T-cell (primary cell): ENCODE measurements around the gene FBXO47. TPM values are rescaled to one million over a fixed set of nuclear protein-coding genes. Genes with fewer than 3 reads are reported as not detected.
"Not testable (repeated sequence)": the region's sequence is repeated elsewhere in the genome, so short reads cannot be mapped to it uniquely, and the experiment has no call there.

Experiments used
- ATAC-seq, 4 experiments: fragments of 200-7000 bp in 3 of 4; fragments of 150-1000 bp in 1 of 4; cut with Tn5 transposase; replicated peaks in 1 of 4; 1 replicate in 3 of 4; 2 replicates in 1 of 4; pipeline ENCODE4 v1.10.0; 2021; ENCODE audit warnings: moderate library complexity in 3 of 4, mild to moderate bottlenecking in 2 of 4, moderate number of reproducible peaks in 1 of 4
- CTCF ChIA-PET, 2 donors: fragments of 300-600 bp; sonication (Branson Sonifier 250); formaldehyde crosslinking; loops; one replicate each; lab custom pipeline; 2022; ENCODE audit warnings: antibody characterized with exemption in 2 of 2; lab: Charles Lee
- POLR2A ChIA-PET, 2 donors: fragments of 300-600 bp; sonication (Branson Sonifier 250); formaldehyde crosslinking; loops; one replicate each; lab custom pipeline; 2022; ENCODE audit warnings: antibody characterized with exemption in 2 of 2; lab: Charles Lee
- DNase-seq, 35 experiments: peaks; one replicate each; pipeline versions ENCODE4 v3.0.0 to v3.0.0-alpha.2; 2013 to 2023
- H3K27ac ChIP-seq: one replicate; pipeline ENCODE4 v1.5.1; 2013; ENCODE audit warnings: low read length
- H3K27me3 ChIP-seq, 2 experiments: replicated peaks in 1 of 2; 1 replicate in 1 of 2; 2 replicates in 1 of 2; pipeline versions ENCODE4 v1.6.1 to v1.7.0; 2013; ENCODE audit warnings: low read length in 1 of 2, mixed read lengths in 1 of 2; ENCODE audit not compliant: control insufficient read depth in 2 of 2, insufficient read depth in 2 of 2; ENCODE audit errors: extremely low read depth in 1 of 2
- H3K36me3 ChIP-seq, 2 donors: 1 replicate in 1 of 2; 2 replicates in 1 of 2; pipeline versions ENCODE4 v1.6.1 to v1.7.0; 2013; ENCODE audit warnings: low read length in 1 of 2; ENCODE audit not compliant: control insufficient read depth in 2 of 2, insufficient read depth in 1 of 2; ENCODE audit errors: extremely low read depth in 1 of 2
- H3K4me1 ChIP-seq, 2 experiments: 1 replicate in 1 of 2; 2 replicates in 1 of 2; pipeline versions ENCODE4 v1.6.1 to v1.7.0; 2013; ENCODE audit warnings: low read length in 2 of 2, mixed read lengths in 1 of 2; ENCODE audit not compliant: insufficient read depth in 2 of 2, control insufficient read depth in 1 of 2; ENCODE audit errors: extremely low read depth in 1 of 2
- H3K4me3 ChIP-seq, 2 donors: 1 replicate in 1 of 2; 2 replicates in 1 of 2; pipeline versions ENCODE4 v1.5.1 to v1.7.0; 2013; ENCODE audit warnings: mild to moderate bottlenecking in 2 of 2, low read length in 1 of 2, moderate library complexity in 1 of 2; ENCODE audit not compliant: control insufficient read depth in 1 of 2; ENCODE audit errors: extremely low read depth in 1 of 2
- H3K9me3 ChIP-seq: 2 replicates; pipeline ENCODE4 v1.7.0; 2013
- H3K27ac Mint-ChIP-seq, 2 donors: one replicate each; pipeline ENCODE4 v1.8.0; 2020 to 2021; ENCODE audit warnings: mild to moderate bottlenecking in 2 of 2, mixed read lengths in 2 of 2
- H3K27me3 Mint-ChIP-seq, 2 donors: one replicate each; pipeline ENCODE4 v1.8.0; 2021 to 2022; ENCODE audit warnings: mixed read lengths in 2 of 2
- H3K36me3 Mint-ChIP-seq: one replicate; pipeline ENCODE4 v1.8.0; 2021; ENCODE audit warnings: mixed read lengths
- H3K4me1 Mint-ChIP-seq, 3 donors: one replicate each; pipeline ENCODE4 v1.8.0; 2020 to 2022; ENCODE audit warnings: mixed read lengths in 3 of 3, mild to moderate bottlenecking in 1 of 3
- H3K4me3 Mint-ChIP-seq, 3 donors: one replicate each; pipeline ENCODE4 v1.8.0; 2020 to 2022; ENCODE audit warnings: mild to moderate bottlenecking in 3 of 3, mixed read lengths in 3 of 3, moderate library complexity in 3 of 3
- H3K9me3 Mint-ChIP-seq, 3 donors: one replicate each; pipeline ENCODE4 v1.8.0; 2020 to 2022; ENCODE audit warnings: mixed read lengths in 3 of 3
- WGBS: methylation state at CpG from one replicate; pipeline ENCODE4 v1.1.5; 2013; ENCODE audit warnings: missing lambda C conversion rate; ENCODE audit not compliant: insufficient coverage; 5-methylcytosine and 5-hydroxymethylcytosine counted together
- total RNA-seq, 35 experiments: library from RNA in 6 of 35; stranded (reverse) in 6 of 35; fragments of 120-200 nt in 1 of 35; gene quantifications; one replicate each; pipeline versions ENCODE4 v1.2.1 to v1.2.4 and lab custom pipeline; 2013 to 2026

FBXO47 gene
- total RNA-seq, 5 donors from 2014 or later (not counting 1 experiment from before 2014, with no cell fraction given) = not detected

DNA sequence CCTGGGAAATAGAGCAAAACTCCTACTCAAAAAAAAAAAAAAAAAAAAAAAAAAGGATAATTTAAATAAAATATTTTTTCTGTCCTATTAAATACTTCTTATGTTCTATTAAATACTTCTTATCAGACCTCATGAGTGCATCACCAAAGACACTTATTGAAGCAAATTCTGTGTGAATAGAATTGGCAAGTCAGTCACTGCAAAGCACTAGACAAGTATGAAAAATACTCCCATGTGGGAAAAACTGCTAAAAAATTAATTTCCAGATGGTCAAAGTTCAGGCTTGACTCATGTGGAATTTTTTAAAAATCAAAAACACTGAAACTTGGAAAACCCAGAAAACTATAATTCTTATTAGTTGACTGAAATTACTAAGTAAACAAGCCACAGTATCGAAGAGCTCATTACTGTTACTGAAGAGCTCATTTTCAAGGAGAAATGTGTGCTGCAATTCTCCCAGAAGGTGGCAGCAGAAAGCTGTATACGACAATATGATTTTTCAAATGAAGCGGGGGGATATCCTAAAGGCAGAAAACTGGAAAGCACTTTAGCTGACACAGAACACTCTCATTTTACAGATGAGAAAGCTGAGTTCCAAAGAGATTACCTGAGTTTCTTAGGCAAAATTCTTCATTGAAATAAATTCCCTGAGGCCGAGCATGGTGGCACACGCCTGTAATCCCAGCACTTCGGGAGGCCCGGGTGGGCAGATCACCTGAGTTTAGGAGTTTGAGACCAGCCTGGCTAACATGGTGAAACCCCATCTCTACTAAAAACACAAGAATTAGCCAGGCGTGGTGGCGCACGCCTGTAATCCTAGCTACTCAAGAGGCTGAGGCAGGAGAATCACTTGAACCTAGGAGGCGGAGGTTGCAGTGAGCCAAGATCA lies 15.9 kb upstream of the FBXO47 start:
- no peak overlapping the region for H3K27ac ChIP-seq
- peaks cover 3 to 7% (median 5%) of the 10 kb centered on the region in 3 donors for H3K4me1 Mint-ChIP-seq
- no peaks in the 10 kb centered on the region for H3K9me3 ChIP-seq
- 71% methylated on average over 9 of the region's 11 CpGs for WGBS
- H3K27ac Mint-ChIP-seq = no peak overlapping the region
- POLR2A ChIA-PET = interaction anchor here (0.6 to 0.7 kb wide), 3 partner anchors 129 to 187 kb away, joined by 3 to 11 read pairs (median 6); no protein-coding TSS in a partner anchor
- no peaks in the 10 kb centered on the region for H3K27me3 Mint-ChIP-seq
- no peaks in the 10 kb centered on the region for H3K36me3 Mint-ChIP-seq
- H3K4me1 ChIP-seq = no peaks in the 10 kb centered on the region
- no peaks in the 10 kb centered on the region for H3K9me3 Mint-ChIP-seq
- no peaks in the 10 kb centered on the region for H3K36me3 ChIP-seq
- H3K4me3 ChIP-seq = no peak overlapping the region
- DNase-seq = peak in 31 of 35 experiments; percentile 17 to 81 (median 44)
- peak; percentile 48 to 78 (median 64) for ATAC-seq
- H3K4me3 Mint-ChIP-seq = no peak overlapping the region
- no peaks in the 10 kb centered on the region for H3K27me3 ChIP-seq
- CTCF ChIA-PET = interaction anchor here (0.6 to 4.4 kb wide), 40 partner anchors 10 to 267 kb away, joined by 3 to 134 read pairs (median 4); partner anchors contain the start of genes PLXDC1 (in 2 of the 2), ARL5C (in 1 of the 2), FBXO47 (in 1 of the 2) and LASP1NB (in 1 of the 2)

DNA sequence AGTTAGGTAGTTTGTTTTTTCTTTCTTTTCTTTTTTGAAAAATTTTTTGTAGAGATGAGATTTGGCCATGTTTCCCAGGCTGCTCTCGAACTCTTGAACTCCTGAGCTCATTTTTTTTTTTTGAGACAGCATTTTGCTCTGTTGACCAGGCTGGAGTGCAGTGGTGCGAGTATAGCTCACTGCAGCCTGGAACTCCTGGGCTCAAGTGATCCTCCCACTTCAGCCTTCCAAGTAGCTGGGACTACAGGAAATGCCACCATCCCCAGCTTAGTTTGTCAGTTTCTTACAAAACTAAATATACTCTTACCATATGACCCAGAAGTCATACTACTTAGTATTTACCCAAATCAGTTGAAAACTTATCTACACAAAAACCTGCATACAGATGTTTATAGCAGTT lies 14.4 kb upstream of the FBXO47 start:
- Histone ChIP-seq H3K36me3 (no peaks in the 10 kb centered on the region), H3K27me3 (no peaks in the 10 kb centered on the region), H3K9me3 (no peaks in the 10 kb centered on the region), H3K4me3 (no peak overlapping the region), H3K27ac (no peak overlapping the region), H3K4me1 (peaks cover 0 to 2% of the 10 kb centered on the region in 2 experiments)
- ATAC-seq = no peak
- no peak for DNase-seq
- no peak overlapping the region for H3K4me3 Mint-ChIP-seq
- peaks cover 3 to 7% (median 5%) of the 10 kb centered on the region in 3 donors for H3K4me1 Mint-ChIP-seq
- WGBS = 69% methylated on average over 2 of the region's 2 CpGs
- H3K9me3 Mint-ChIP-seq = no peaks in the 10 kb centered on the region
- CTCF ChIA-PET = interaction anchor here (0.6 to 4.4 kb wide), 9 partner anchors 24 to 263 kb away, joined by 3 to 134 read pairs (median 3); partner anchors contain the start of gene PLXDC1 (in 2 of the 2)
- H3K27ac Mint-ChIP-seq = no peak overlapping the region
- no peaks in the 10 kb centered on the region for H3K36me3 Mint-ChIP-seq
- H3K27me3 Mint-ChIP-seq = no peaks in the 10 kb centered on the region
- POLR2A ChIA-PET = no interaction called here

- H3K4me1 Mint-ChIP-seq = peaks cover 7 to 11% (median 8%) of the 10 kb centered on the region in 3 donors
- Histone ChIP-seq H3K4me3 (no peak overlapping the region), H3K9me3 (no peaks in the 10 kb centered on the region), H3K27me3 (no peaks in the 10 kb centered on the region), H3K27ac (no peak overlapping the region), H3K36me3 (no peaks in the 10 kb centered on the region), H3K4me1 (peaks cover 0 to 11% of the 10 kb centered on the region in 2 experiments)
- no peak overlapping the region for H3K27ac Mint-ChIP-seq
- DNase-seq = no peak
- no CpG with 5 or more reads among the region's 3 CpGs for WGBS
- CTCF ChIA-PET = interaction anchor here in 1 of 2 donors (0.6 to 4.4 kb wide), 4 partner anchors 14 to 264 kb away, joined by 3 to 134 read pairs (median 4); partner anchors contain the start of gene PLXDC1
- H3K27me3 Mint-ChIP-seq = no peaks in the 10 kb centered on the region
- no peak for ATAC-seq
- no peaks in the 10 kb centered on the region for H3K36me3 Mint-ChIP-seq
- POLR2A ChIA-PET = interaction anchor here in 1 of 2 donors (0.6 kb wide), 1 partner anchor 155 kb away, joined by 3 read pairs; no protein-coding TSS in a partner anchor
- H3K9me3 Mint-ChIP-seq = no peaks in the 10 kb centered on the region
- no peak overlapping the region for H3K4me3 Mint-ChIP-seq
These were observed 13.5 kb upstream of the FBXO47 start for GRCh38 chr17:38980490-38981217.

DNA sequence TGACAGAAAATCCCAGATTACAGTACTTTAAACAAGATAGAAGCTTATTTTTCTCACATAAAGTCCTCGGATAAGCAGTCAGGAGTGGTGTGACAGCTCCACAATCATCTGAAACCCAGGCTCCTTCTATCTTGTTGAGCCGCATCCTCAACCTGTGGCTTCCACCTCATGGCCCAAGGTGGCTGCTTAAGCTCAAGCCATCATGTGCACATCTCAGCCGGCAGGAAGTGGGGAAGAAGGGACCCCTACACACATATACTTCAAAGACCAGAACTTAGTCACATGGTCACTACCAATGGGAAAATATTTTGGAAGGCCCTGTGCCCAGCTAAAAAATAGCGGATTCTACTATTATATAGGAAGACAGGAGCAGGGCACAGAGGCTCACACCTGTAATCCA lies 11.0 kb upstream of the FBXO47 start:
- CTCF ChIA-PET = interaction anchor here (0.6 to 1.1 kb wide), 3 partner anchors 116 to 186 kb away, joined by 3 to 5 read pairs (median 3); no protein-coding TSS in a partner anchor
- Histone ChIP-seq H3K36me3 (no peaks in the 10 kb centered on the region), H3K27ac (no peak overlapping the region), H3K9me3 (no peaks in the 10 kb centered on the region), H3K4me3 (no peak overlapping the region), H3K27me3 (no peaks in the 10 kb centered on the region), H3K4me1 (peaks cover 0 to 11% of the 10 kb centered on the region in 2 experiments)
- Mint-ChIP-seq H3K27me3 (no peaks in the 10 kb centered on the region), H3K9me3 (no peaks in the 10 kb centered on the region), H3K4me3 (peak overlapping the region in 1 of 3 donors; percentile 28), H3K36me3 (no peaks in the 10 kb centered on the region), H3K27ac (no peak overlapping the region), H3K4me1 (peaks cover 4 to 11% (median 8%) of the 10 kb centered on the region in 3 donors)
- ATAC-seq (no peak), DNase-seq (no peak)
- no CpG with 5 or more reads among the region's 4 CpGs for WGBS
- POLR2A ChIA-PET = no interaction called here

DNA sequence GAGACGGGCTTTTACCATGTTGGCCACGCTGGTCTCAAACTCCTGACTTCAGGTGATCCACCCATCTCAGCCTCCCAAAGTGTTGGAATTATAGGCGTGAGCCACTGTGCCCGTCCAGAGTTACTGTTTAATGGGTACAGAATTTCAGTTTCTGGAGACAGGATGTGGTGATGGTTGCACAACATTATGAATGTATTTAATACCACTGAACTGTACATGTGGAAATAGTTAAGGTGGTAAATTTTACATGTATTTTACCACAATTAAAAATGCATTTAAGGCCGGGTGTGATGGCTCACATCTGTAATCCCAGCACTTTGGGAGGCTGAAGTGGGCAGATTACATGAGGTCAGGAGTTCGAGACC lies 9.0 kb upstream of the FBXO47 start:
- not testable (repeated sequence) for H3K27ac Mint-ChIP-seq, H3K27ac ChIP-seq
- CTCF ChIA-PET = interaction anchor here (0.6 kb wide), 3 partner anchors 25 to 270 kb away, joined by 3 to 11 read pairs (median 5); no protein-coding TSS in a partner anchor

GRCh38 chr17:38970804-38971203 lies 3.6 kb upstream of the FBXO47 start:
- no peak for DNase-seq
- no peaks in the 10 kb centered on the region for H3K36me3 ChIP-seq
- H3K4me1 ChIP-seq = peaks cover 4 to 16% of the 10 kb centered on the region in 2 experiments
- ChIA-PET POLR2A (no interaction called here), CTCF (interaction anchor here in 1 of 2 donors (2.0 kb wide), 1 partner anchor 12 kb away, joined by 6 read pairs; no protein-coding TSS in a partner anchor)
- no peaks in the 10 kb centered on the region for H3K9me3 ChIP-seq
- Mint-ChIP-seq H3K4me3 (no peak overlapping the region), H3K36me3 (no peaks in the 10 kb centered on the region), H3K4me1 (peaks cover 16 to 17% (median 17%) of the 10 kb centered on the region in 3 donors), H3K27me3 (no peaks in the 10 kb centered on the region), H3K27ac (no peak overlapping the region), H3K9me3 (no peaks in the 10 kb centered on the region)
- H3K27me3 ChIP-seq = no peaks in the 10 kb centered on the region
- 94% methylated on average over 5 of the region's 5 CpGs for WGBS
- ATAC-seq = no peak
- H3K4me3 ChIP-seq = no peak overlapping the region
- H3K27ac ChIP-seq = no peak overlapping the region

More for the DNA sequence above, 9.0 kb upstream of the FBXO47 start:
- DNase-seq = peak in 1 of 35 experiments; percentile 22
- not testable (repeated sequence) for H3K36me3 ChIP-seq, H3K9me3 ChIP-seq, H3K36me3 Mint-ChIP-seq, H3K9me3 Mint-ChIP-seq, H3K4me3 Mint-ChIP-seq, H3K4me3 ChIP-seq, H3K4me1 Mint-ChIP-seq, H3K27me3 ChIP-seq, H3K27me3 Mint-ChIP-seq
- H3K4me1 ChIP-seq = peaks cover 0 to 11% of the 10 kb centered on the region in 2 experiments
- POLR2A ChIA-PET = interaction anchor here in 1 of 2 donors (0.6 kb wide), 1 partner anchor 64 kb away, joined by 5 read pairs; no protein-coding TSS in a partner anchor
- WGBS = no CpG with 5 or more reads among the region's 6 CpGs
- ATAC-seq = peak in 1 of 4 experiments; percentile 56
